Smooth muscle cell (in vitro differentiated cells): ENCODE results near the gene PDZD2. TPM values are rescaled to one million over a fixed set of nuclear protein-coding genes. Genes with fewer than 3 reads are reported as not detected.

ENCODE experiments used
- DNase-seq: peaks from one replicate; lab custom pipeline; 2025; ENCODE audit not compliant: unreplicated experiment; lab: John Stamatoyannopoulos, UW
- H2AFZ ChIP-seq: fragments of 200-600 bp; sonication (generic); 2 replicates; pipeline ENCODE4 v1.6.0; 2016; ENCODE audit warnings: antibody characterized with exemption, low read depth, mild to moderate bottlenecking
- H3F3A ChIP-seq: fragments of 200-600 bp; sonication (generic); 2 replicates; pipeline ENCODE4 v1.6.0; 2017; ENCODE audit warnings: antibody characterized with exemption, low read depth
- H3K27ac ChIP-seq: fragments of 200-600 bp; sonication (generic); 2 replicates; pipeline ENCODE4 v1.5.1; 2016; ENCODE audit warnings: low read depth, mild to moderate bottlenecking
- H3K27me3 ChIP-seq: fragments of 200-600 bp; sonication (generic); 2 replicates; pipeline ENCODE4 v1.6.1; 2016; ENCODE audit warnings: low read depth, mild to moderate bottlenecking
- H3K36me3 ChIP-seq: fragments of 200-600 bp; sonication (generic); 2 replicates; pipeline ENCODE4 v1.5.1; 2016; ENCODE audit warnings: low read depth
- H3K4me1 ChIP-seq: fragments of 200-600 bp; sonication (generic); 2 replicates; pipeline ENCODE4 v1.5.1; 2016; ENCODE audit warnings: low read depth
- H3K4me2 ChIP-seq: fragments of 200-600 bp; sonication (generic); 2 replicates; pipeline ENCODE4 v1.6.0; 2016; ENCODE audit warnings: mild to moderate bottlenecking
- H3K4me3 ChIP-seq: fragments of 200-600 bp; sonication (generic); 2 replicates; pipeline ENCODE4 v1.5.1; 2016; ENCODE audit warnings: mild to moderate bottlenecking
- H3K79me2 ChIP-seq: fragments of 200-600 bp; sonication (generic); 2 replicates; pipeline ENCODE4 v1.6.0; 2016; ENCODE audit warnings: low read depth, mild to moderate bottlenecking
- H3K9ac ChIP-seq: fragments of 200-600 bp; sonication (generic); 2 replicates; pipeline ENCODE4 v1.6.0; 2016; ENCODE audit warnings: low read depth
- H3K9me3 ChIP-seq: fragments of 200-600 bp; sonication (generic); replicated peaks from 2 replicates; pipeline ENCODE4 v1.5.1; 2016; ENCODE audit warnings: low read depth
- H4K20me1 ChIP-seq: fragments of 200-600 bp; sonication (generic); 2 replicates; pipeline ENCODE4 v1.6.0; 2016; ENCODE audit warnings: low read depth
- WGBS: methylation state at CpG from one replicate; pipeline ENCODE4 v1.1.7; 2016; ENCODE audit warnings: low lambda C conversion rate; 5-methylcytosine and 5-hydroxymethylcytosine counted together
- polyA plus RNA-seq: library from polyadenylated mRNA; unstranded; fragments of >200 nt; fragmentation: Nextera tagmentation; extraction: Ambion mirVana; gene quantifications from 2 replicates; pipeline ENCODE4 v1.2.1, GENCODE V29; 2016
- total RNA-seq: library from RNA; depleted of rRNA; stranded (reverse); fragments of >200 nt; gene quantifications from 2 replicates; pipeline ENCODE4 v1.2.3, GENCODE V29; 2014
- TF ChIP-seq, protein P1 (sequence below): fragments of 200-600 bp; sonication (generic); IDR thresholded peaks from 2 replicates; pipeline ENCODE4 v1.5.1; 2017; ENCODE audit warnings: borderline replicate concordance, mild to moderate bottlenecking, antibody characterized with exemption; ENCODE audit not compliant: insufficient read depth, poor library complexity, severe bottlenecking

The PDZD2 gene
- total and polyA plus RNA-seq, 2 experiments from 2014 or later = 3.2 to 4.1 TPM

DNA sequence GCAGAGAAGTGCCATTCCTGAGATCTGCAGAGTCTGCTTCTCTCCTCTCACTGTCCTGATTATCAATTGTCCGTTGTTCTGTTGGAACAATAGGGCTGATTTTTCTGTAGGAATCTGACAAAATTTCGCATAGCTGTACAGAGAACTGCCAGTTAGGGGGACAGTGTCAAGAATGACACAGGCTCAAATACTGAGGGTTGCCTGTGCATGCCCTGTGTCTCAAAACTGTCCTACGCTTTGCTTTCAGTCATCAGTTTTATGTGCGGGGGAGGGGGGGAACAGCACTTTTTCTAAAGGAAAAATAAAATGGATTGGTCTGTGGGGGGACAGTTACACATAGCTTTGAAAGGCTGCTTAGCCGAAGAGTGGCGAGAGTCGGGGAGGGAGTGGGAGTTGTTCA, 248.6 kb downstream of the PDZD2 start:
- TF ChIP-seq, protein P1, sequence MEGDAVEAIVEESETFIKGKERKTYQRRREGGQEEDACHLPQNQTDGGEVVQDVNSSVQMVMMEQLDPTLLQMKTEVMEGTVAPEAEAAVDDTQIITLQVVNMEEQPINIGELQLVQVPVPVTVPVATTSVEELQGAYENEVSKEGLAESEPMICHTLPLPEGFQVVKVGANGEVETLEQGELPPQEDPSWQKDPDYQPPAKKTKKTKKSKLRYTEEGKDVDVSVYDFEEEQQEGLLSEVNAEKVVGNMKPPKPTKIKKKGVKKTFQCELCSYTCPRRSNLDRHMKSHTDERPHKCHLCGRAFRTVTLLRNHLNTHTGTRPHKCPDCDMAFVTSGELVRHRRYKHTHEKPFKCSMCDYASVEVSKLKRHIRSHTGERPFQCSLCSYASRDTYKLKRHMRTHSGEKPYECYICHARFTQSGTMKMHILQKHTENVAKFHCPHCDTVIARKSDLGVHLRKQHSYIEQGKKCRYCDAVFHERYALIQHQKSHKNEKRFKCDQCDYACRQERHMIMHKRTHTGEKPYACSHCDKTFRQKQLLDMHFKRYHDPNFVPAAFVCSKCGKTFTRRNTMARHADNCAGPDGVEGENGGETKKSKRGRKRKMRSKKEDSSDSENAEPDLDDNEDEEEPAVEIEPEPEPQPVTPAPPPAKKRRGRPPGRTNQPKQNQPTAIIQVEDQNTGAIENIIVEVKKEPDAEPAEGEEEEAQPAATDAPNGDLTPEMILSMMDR = no peak
- Histone ChIP-seq H4K20me1 (no peaks in the 10 kb centered on the region), H3F3A (no peaks in the 10 kb centered on the region), H3K4me3 (no peak overlapping the region), H3K4me1 (peaks cover 8% of the 10 kb centered on the region), H3K4me2 (no peak overlapping the region), H3K9ac (no peak overlapping the region), H3K79me2 (no peaks in the 10 kb centered on the region), H3K27ac (no peak overlapping the region), H3K9me3 (no peaks in the 10 kb centered on the region), H3K36me3 (no peaks in the 10 kb centered on the region), H3K27me3 (no peaks in the 10 kb centered on the region), H2AFZ (no peak overlapping the region)
- no peak for DNase-seq
- 86% methylated on average over 7 of the region's 7 CpGs for WGBS

DNA sequence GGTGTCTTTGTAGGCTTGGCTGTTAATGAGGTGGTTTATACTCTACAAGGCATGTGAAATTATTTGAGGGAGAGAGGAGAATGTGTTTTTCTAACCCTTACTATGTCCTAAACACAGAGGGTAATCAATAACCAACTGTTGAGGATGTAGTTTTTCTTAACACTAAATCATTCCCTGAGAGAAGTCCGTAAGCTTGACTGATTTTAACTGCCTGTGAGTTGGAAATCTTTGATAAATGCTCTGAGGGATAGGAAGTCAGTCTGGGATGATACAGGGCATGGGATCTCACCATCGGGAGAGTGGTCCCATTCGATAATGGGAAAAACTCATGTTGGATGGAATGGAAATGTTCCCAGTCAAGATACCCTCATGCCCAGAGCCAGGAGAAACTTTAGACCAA, 249.6 kb downstream of the PDZD2 start:
- H2AFZ ChIP-seq = no peak overlapping the region
- no peak overlapping the region for H3K4me2 ChIP-seq
- WGBS = 84% methylated on average over 3 of the region's 3 CpGs
- no peak overlapping the region for H3K9ac ChIP-seq
- H3K27me3 ChIP-seq = no peaks in the 10 kb centered on the region
- no peaks in the 10 kb centered on the region for H3K79me2 ChIP-seq
- H3K9me3 ChIP-seq = no peaks in the 10 kb centered on the region
- no peaks in the 10 kb centered on the region for H3K36me3 ChIP-seq
- H3K27ac ChIP-seq = no peak overlapping the region
- no peaks in the 10 kb centered on the region for H3F3A ChIP-seq
- peaks cover 8% of the 10 kb centered on the region for H3K4me1 ChIP-seq
- TF ChIP-seq, protein P1 = no peak
- no peak overlapping the region for H3K4me3 ChIP-seq
- H4K20me1 ChIP-seq = no peaks in the 10 kb centered on the region
- DNase-seq = no peak

DNA sequence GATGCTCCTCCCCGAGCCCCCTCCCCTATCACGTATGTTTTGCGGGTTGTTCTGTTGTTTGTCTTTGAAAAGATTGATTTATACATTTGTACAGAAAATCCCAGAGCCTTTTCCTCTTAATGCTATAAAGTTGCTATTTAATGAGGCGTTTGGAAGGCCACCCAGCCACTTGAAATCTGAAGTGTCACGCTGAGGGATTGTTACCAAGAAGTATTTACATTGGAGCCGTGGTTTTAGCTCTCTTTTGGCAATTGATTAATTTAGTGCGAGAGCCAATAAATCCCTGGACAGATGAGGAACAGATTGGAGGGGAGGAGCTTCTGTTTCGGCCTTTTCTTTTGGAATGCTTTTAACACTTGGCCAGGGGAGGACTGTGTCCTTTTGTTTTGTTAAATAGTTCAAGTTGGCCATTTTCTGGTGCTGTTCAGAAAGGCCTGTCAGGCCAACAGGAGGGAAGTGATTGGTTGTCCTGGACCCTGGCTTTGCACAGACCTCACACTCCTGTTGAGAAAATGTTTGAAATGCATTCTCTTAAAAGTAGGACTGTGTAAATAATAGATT, 250.2 kb downstream of the PDZD2 start:
- no peak overlapping the region for H3K27ac ChIP-seq
- no peaks in the 10 kb centered on the region for H3K36me3 ChIP-seq
- no peak overlapping the region for H3K4me2 ChIP-seq
- no peaks in the 10 kb centered on the region for H3K27me3 ChIP-seq
- no peaks in the 10 kb centered on the region for H3F3A ChIP-seq
- no peaks in the 10 kb centered on the region for H3K79me2 ChIP-seq
- DNase-seq = no peak
- 53% methylated on average over 8 of the region's 8 CpGs for WGBS
- H3K9me3 ChIP-seq = no peaks in the 10 kb centered on the region
- H3K4me1 ChIP-seq = peaks cover 8% of the 10 kb centered on the region
- TF ChIP-seq, protein P1 = no peak
- no peak overlapping the region for H3K9ac ChIP-seq
- no peak overlapping the region for H3K4me3 ChIP-seq
- H2AFZ ChIP-seq = no peak overlapping the region
- H4K20me1 ChIP-seq = no peaks in the 10 kb centered on the region

DNA sequence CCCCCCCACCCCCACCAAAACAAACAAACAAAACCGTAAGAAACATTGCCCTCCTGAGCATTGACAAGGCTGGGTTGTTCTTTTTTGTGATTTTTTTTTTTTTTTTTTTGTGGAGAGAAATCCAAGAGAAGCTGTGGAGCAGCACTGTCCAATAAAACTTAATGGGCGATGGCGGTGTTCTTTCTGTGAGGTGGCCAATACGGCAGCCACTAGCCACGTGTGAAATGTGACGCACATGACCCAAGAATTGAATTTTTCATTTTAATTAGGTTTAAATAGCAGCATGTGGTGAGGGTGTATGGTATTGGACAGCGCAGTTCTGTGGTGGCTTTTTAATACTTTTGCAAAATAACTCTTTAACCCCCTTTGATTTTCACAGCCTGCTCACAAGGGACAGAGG, 251.1 kb downstream of the PDZD2 start:
- Histone ChIP-seq H3K9ac (no peak overlapping the region), H3K9me3 (no peaks in the 10 kb centered on the region), H3K4me2 (no peak overlapping the region), H3K27ac (no peak overlapping the region), H3F3A (no peaks in the 10 kb centered on the region), H3K36me3 (no peaks in the 10 kb centered on the region), H2AFZ (no peak overlapping the region), H3K4me1 (peaks cover 8% of the 10 kb centered on the region), H3K4me3 (no peak overlapping the region), H4K20me1 (no peaks in the 10 kb centered on the region), H3K79me2 (no peaks in the 10 kb centered on the region), H3K27me3 (no peaks in the 10 kb centered on the region)
- DNase-seq = no peak
- TF ChIP-seq, protein P1 = no peak
- 44% methylated on average over 7 of the region's 7 CpGs for WGBS
